Small intestine (tissue), 7 donors: Measurements from ENCODE around the gene TMEM150A. TPM values are rescaled to one million over a fixed set of nuclear protein-coding genes. Genes with fewer than 3 reads are reported as not detected.

Source experiments
- DNase-seq, 2 donors: peaks; one replicate each; pipeline versions ENCODE4 v3.0.0 to v3.0.0-alpha.2; 2013
- FAIRE-seq: peaks from 2 replicates; lab custom pipeline; 2012; peaks lifted over from hg19 to GRCh38; lab: Jason Lieb, UNC
- H3K27ac ChIP-seq, 3 donors: one replicate each; pipeline ENCODE4 v1.5.1; 2013; ENCODE audit warnings: low read length in 2 of 3, mild to moderate bottlenecking in 2 of 3, control low read depth in 1 of 3, inconsistent platforms in 1 of 3, low read depth in 1 of 3, moderate library complexity in 1 of 3
- H3K27me3 ChIP-seq, 3 donors: one replicate each; pipeline ENCODE4 v1.6.1; 2013; ENCODE audit warnings: low read length in 3 of 3, inconsistent platforms in 1 of 3; ENCODE audit not compliant: control insufficient read depth in 3 of 3, insufficient read depth in 3 of 3
- H3K36me3 ChIP-seq, 3 donors: one replicate each; pipeline ENCODE4 v1.6.1; 2013; ENCODE audit warnings: low read length in 3 of 3, inconsistent platforms in 1 of 3, low read depth in 1 of 3, mild to moderate bottlenecking in 1 of 3, moderate library complexity in 1 of 3; ENCODE audit not compliant: control insufficient read depth in 3 of 3, insufficient read depth in 2 of 3
- H3K4me1 ChIP-seq, 3 donors: one replicate each; pipeline ENCODE4 v1.6.1; 2013; ENCODE audit warnings: low read length in 2 of 3, inconsistent platforms in 1 of 3, low read depth in 1 of 3, mild to moderate bottlenecking in 1 of 3, moderate library complexity in 1 of 3; ENCODE audit not compliant: control insufficient read depth in 3 of 3, insufficient read depth in 2 of 3
- H3K4me3 ChIP-seq, 3 donors: one replicate each; pipeline ENCODE4 v1.5.1; 2013; ENCODE audit warnings: low read length in 3 of 3, control low read depth in 1 of 3, inconsistent platforms in 1 of 3, low read depth in 1 of 3, mild to moderate bottlenecking in 1 of 3, moderate library complexity in 1 of 3
- H3K9me3 ChIP-seq, 2 donors: one replicate each; pipeline ENCODE4 v1.6.1; 2013; ENCODE audit warnings: low read depth in 1 of 2, low read length in 1 of 2; ENCODE audit not compliant: control insufficient read depth in 2 of 2, insufficient read depth in 1 of 2
- WGBS, 3 donors: extraction: QIAGEN DNeasy Blood & Tissue Kit; methylation state at CpG; one replicate each; pipeline ENCODE4 v1.1.7; 2013; 5-methylcytosine and 5-hydroxymethylcytosine counted together
- polyA plus RNA-seq, 4 donors: library from polyadenylated mRNA; stranded (reverse) in 3 of 4; unstranded in 1 of 4; fragments of 200-250 nt in 3 of 4; fragments of 120-200 nt in 1 of 4; gene quantifications; one replicate each; pipeline versions ENCODE4 v1.2.1 to v1.2.3, GENCODE V29; 2013
- donor health status: healthy with polysubstance abuse.
- donor health status: control.
- donor health status: control.
- donor health status: Bipolar disorder and iron deficiency.
- donor health status: healthy.

The TMEM150A gene
- polyA plus RNA-seq, 4 donors: 12.5 to 40.0 (median 31.0) TPM

GRCh38 chr2:85551698-85552678 lies 50.5 kb downstream of the TMEM150A start:
- Histone ChIP-seq H3K36me3 (peaks cover 7 to 64% (median 19%) of the 10 kb centered on the region in 3 donors), H3K9me3 (no peaks in the 10 kb centered on the region), H3K4me3 (no peak overlapping the region), H3K27me3 (no peaks in the 10 kb centered on the region), H3K4me1 (no peaks in the 10 kb centered on the region), H3K27ac (no peak overlapping the region)
- FAIRE-seq: no peak
- peak; percentile 90 to 91 for DNase-seq
- WGBS, 3 donors: 72 to 75% (median 74%) methylated on average over 9 of the region's 9 CpGs

- Histone ChIP-seq H3K9me3 (no peaks in the 10 kb centered on the region), H3K4me3 (no peak overlapping the region), H3K27ac (peak overlapping the region in 1 of 3 donors; percentile 51), H3K36me3 (peaks cover 7 to 68% (median 17%) of the 10 kb centered on the region in 3 donors), H3K27me3 (no peaks in the 10 kb centered on the region), H3K4me1 (no peaks in the 10 kb centered on the region)
- FAIRE-seq: no peak
- no peak for DNase-seq
- WGBS, 3 donors: 87 to 97% (median 89%) methylated on average over 10 of the region's 10 CpGs
Observed at GRCh38 chr2:85550486-85550885, 52.0 kb downstream of the TMEM150A start.

GRCh38 chr2:85549826-85550225 lies 52.7 kb downstream of the TMEM150A start:
- Histone ChIP-seq H3K9me3 (no peaks in the 10 kb centered on the region), H3K27me3 (no peaks in the 10 kb centered on the region), H3K27ac (peak overlapping the region in 1 of 3 donors; percentile 51), H3K4me1 (no peaks in the 10 kb centered on the region), H3K36me3 (peaks cover 7 to 64% (median 22%) of the 10 kb centered on the region in 3 donors), H3K4me3 (no peak overlapping the region)
- no peak for DNase-seq
- 52 to 66% (median 63%) methylated on average over 4 of the region's 4 CpGs for WGBS, 3 donors
- FAIRE-seq: no peak

- no peak overlapping the region for H3K4me3 ChIP-seq
Observed at GRCh38 chr2:85549095-85549494, 53.4 kb downstream of the TMEM150A start.

GRCh38 chr2:85548608-85548900 lies 53.9 kb downstream of the TMEM150A start:
- 79 to 92% (median 81%) methylated on average over 2 of the region's 2 CpGs for WGBS, 3 donors
- FAIRE-seq (no peak), DNase-seq (no peak)
- no peak overlapping the region for H3K27ac ChIP-seq
- H3K9me3 ChIP-seq: no peaks in the 10 kb centered on the region
- no peaks in the 10 kb centered on the region for H3K27me3 ChIP-seq
- no peak overlapping the region for H3K4me3 ChIP-seq
- peaks cover 7 to 55% (median 17%) of the 10 kb centered on the region in 3 donors for H3K36me3 ChIP-seq
- H3K4me1 ChIP-seq: no peaks in the 10 kb centered on the region

More at GRCh38 chr2:85549095-85549494, 53.4 kb downstream of the TMEM150A start:
- Histone ChIP-seq H3K36me3 (peaks cover 7 to 58% (median 21%) of the 10 kb centered on the region in 3 donors), H3K4me1 (no peaks in the 10 kb centered on the region), H3K9me3 (no peaks in the 10 kb centered on the region), H3K27me3 (no peaks in the 10 kb centered on the region), H3K27ac (no peak overlapping the region)
- 90 to 92% (median 92%) methylated on average over 10 of the region's 10 CpGs for WGBS, 3 donors
- no peak for DNase-seq
- FAIRE-seq: no peak

Other genes with a start within 250 kb of the TMEM150A start
- 100 to 1,000 TPM in 2 of 4 donors, 10 to 100 TPM in 2; 66.9 to 147 (median 120) TPM for gene RETSAT, start 248.2 kb downstream of the TMEM150A start, polyA plus RNA-seq
- gene ELMOD3, start 247.9 kb downstream of the TMEM150A start, polyA plus RNA-seq: 10 to 100 TPM; 16.1 to 36.9 (median 22.5) TPM
- gene CAPG, start 192.3 kb downstream of the TMEM150A start, polyA plus RNA-seq: 100 to 1,000 TPM in 1 of 4 donors, 10 to 100 TPM in 3; 35.8 to 130 (median 62.4) TPM
- 100 to 1,000 TPM in 1 of 4 donors, 10 to 100 TPM in 2, 1 to 10 TPM in 1; 2.8 to 122 (median 23.8) TPM for gene SH2D6, start 184.0 kb downstream of the TMEM150A start, polyA plus RNA-seq
- 100 to 1,000 TPM in 1 of 4 donors, 10 to 100 TPM in 3; 81.2 to 273 (median 96.6) TPM for gene MAT2A, start 63.5 kb downstream of the TMEM150A start, polyA plus RNA-seq
- gene GGCX, start 41.2 kb downstream of the TMEM150A start, polyA plus RNA-seq: 10 to 100 TPM in 2 of 4 donors, 1 to 10 TPM in 2; 9.2 to 24.8 (median 16.5) TPM
- 1,000 to 10,000 TPM in 1 of 4 donors, 100 to 1,000 TPM in 3; 183 to 1,108 (median 619) TPM for gene VAMP8, start 25.1 kb downstream of the TMEM150A start, polyA plus RNA-seq
- 100 to 1,000 TPM in 1 of 4 donors, 10 to 100 TPM in 3; 12.8 to 110 (median 86.4) TPM for gene VAMP5, start 18.3 kb downstream of the TMEM150A start, polyA plus RNA-seq
- gene RNF181, start 7.0 kb downstream of the TMEM150A start, polyA plus RNA-seq: 100 to 1,000 TPM; 131 to 234 (median 180) TPM
- 10 to 100 TPM; 16.2 to 44.8 (median 25.3) TPM for gene C2orf68, start 9.4 kb upstream of the TMEM150A start, polyA plus RNA-seq
- gene USP39, start 13.5 kb upstream of the TMEM150A start, polyA plus RNA-seq: 10 to 100 TPM; 24.6 to 41.3 (median 36.2) TPM
- 10 to 100 TPM in 2 of 4 donors, under 1 TPM in 2; 0.01 to 34.9 (median 6.0) TPM for gene SFTPB, start 65.5 kb upstream of the TMEM150A start, polyA plus RNA-seq
- 1 to 10 TPM in 3 of 4 donors, not detected in 1; 1.4 to 2.1 (median 1.4) TPM for gene GNLY, start 91.7 kb upstream of the TMEM150A start, polyA plus RNA-seq
- gene ATOH8, start 151.3 kb upstream of the TMEM150A start, polyA plus RNA-seq: 10 to 100 TPM in 1 of 4 donors, 1 to 10 TPM in 3; 1.6 to 18.4 (median 3.7) TPM